HCT116 (cell line): ENCODE data around the gene PRR4. TPM values are rescaled to one million over a fixed set of nuclear protein-coding genes. Genes with fewer than 3 reads are reported as not detected.

Experiments used
- ATAC-seq: fragments of 200-7000 bp; cut with Tn5 transposase; 2 replicates; pipeline ENCODE4 v1.9.1; 2020; ENCODE audit warnings: mild to moderate bottlenecking, moderate library complexity
- BruUV-seq: library from RNA; stranded (reverse); fragments of 400-500 nt; replicated peaks from 2 replicates; lab custom pipeline; 2021; lab: Mats Ljungman, UMichigan
- CTCF ChIA-PET: fragments of 300-600 bp; sonication (Branson Sonifier 250); formaldehyde crosslinking; loops from one replicate; lab custom pipeline; 2021; ENCODE audit warnings: antibody characterized with exemption; lab: Charles Lee
- POLR2A ChIA-PET: fragments of 300-600, 350-600 bp; sonication (Branson Sonifier 250); formaldehyde crosslinking; loops from one replicate; lab custom pipeline; 2021; ENCODE audit warnings: antibody characterized with exemption; lab: Charles Lee
- RAD21 ChIA-PET, 2 experiments: fragments of 300-600 bp; sonication (Branson Sonifier 250); formaldehyde crosslinking; loops; one replicate each; lab custom pipeline; 2023; ENCODE audit warnings: low total read pairs in 2 of 2; ENCODE audit not compliant: uncharacterized antibody in 2 of 2, unreplicated experiment in 2 of 2, low non-redundant PET in 1 of 2; lab: Charles Lee
- DNase-seq: peaks from one replicate; pipeline ENCODE4 v3.0.0-alpha.2; 2010; ENCODE audit warnings: low read depth, low spot score
- H2AFZ ChIP-seq: fragments of 200-600 bp; shearing (Covaris generic), sonication (generic); 2 replicates; pipeline ENCODE4 v1.6.1; 2017; ENCODE audit warnings: low read depth, mixed run types, mixed read lengths, antibody characterized with exemption, low read length; ENCODE audit not compliant: poor library complexity, severe bottlenecking
- H3K27ac ChIP-seq: 2 replicates; pipeline ENCODE4 v1.5.1; 2012; ENCODE audit warnings: low read depth, low read length
- H3K27me3 ChIP-seq: fragments of 200-600 bp; sonication (generic); 2 replicates; pipeline ENCODE4 v1.6.1; 2016; ENCODE audit warnings: mixed run types, low read length, mixed read lengths; ENCODE audit not compliant: insufficient read depth
- H3K36me3 ChIP-seq, 2 experiments: fragments of 200-500 bp in 1 of 2; fragments of 200-600 bp in 1 of 2; sonication (Bioruptor generic) in 1 of 2; sonication (generic) in 1 of 2; 2 replicates each; pipeline versions ENCODE4 v1.5.1 to v1.6.1; 2014 to 2016; ENCODE audit warnings: low read length in 2 of 2, inconsistent platforms in 1 of 2, mixed read lengths in 1 of 2, mixed run types in 1 of 2; ENCODE audit not compliant: insufficient read depth in 2 of 2, control insufficient read depth in 1 of 2
- H3K4me1 ChIP-seq, 2 experiments: fragments of 200-600 bp in 1 of 2; sonication (generic) in 1 of 2; 2 replicates each; pipeline versions ENCODE4 v1.5.1 to v1.6.1; 2012 to 2017; ENCODE audit warnings: low read length in 2 of 2, inconsistent platforms in 1 of 2, mild to moderate bottlenecking in 1 of 2, mixed read lengths in 1 of 2, mixed run types in 1 of 2, moderate library complexity in 1 of 2; ENCODE audit not compliant: insufficient read depth in 2 of 2, control insufficient read depth in 1 of 2
- H3K4me2 ChIP-seq: fragments of 200-600 bp; sonication (generic); 2 replicates; pipeline ENCODE4 v1.6.1; 2017; ENCODE audit warnings: mixed run types, low read length, mixed read lengths
- H3K4me3 ChIP-seq, 2 experiments: fragments of 200-600 bp in 1 of 2; sonication (generic) in 1 of 2; replicated peaks in 1 of 2; 2 replicates each; pipeline ENCODE4 v1.5.1; 2011 to 2016; ENCODE audit warnings: low read length in 2 of 2, control low read depth in 1 of 2, low read depth in 1 of 2, mild to moderate bottlenecking in 1 of 2, mixed read lengths in 1 of 2, mixed run types in 1 of 2
- H3K79me2 ChIP-seq: fragments of 200-600 bp; sonication (generic); 2 replicates; pipeline ENCODE4 v1.6.1; 2017; ENCODE audit warnings: mild to moderate bottlenecking, mixed run types, low read length, moderate library complexity, mixed read lengths; ENCODE audit not compliant: insufficient read depth
- H3K9ac ChIP-seq: fragments of 200-600 bp; sonication (generic); 2 replicates; pipeline ENCODE4 v1.6.1; 2016; ENCODE audit warnings: low read length, mixed read lengths
- H3K9me2 ChIP-seq: fragments of 200-600 bp; sonication (generic), shearing (Covaris generic); 2 replicates; pipeline ENCODE4 v1.6.1; 2017; ENCODE audit warnings: mixed run types, mild to moderate bottlenecking, moderate library complexity; ENCODE audit not compliant: insufficient read depth
- H3K9me3 ChIP-seq, 2 experiments: fragments of 200-500 bp in 1 of 2; fragments of 200-600 bp in 1 of 2; sonication (Bioruptor generic) in 1 of 2; sonication (generic) in 1 of 2; 2 replicates each; pipeline ENCODE4 v1.6.1; 2014 to 2017; ENCODE audit warnings: low read length in 2 of 2, mixed read lengths in 2 of 2, inconsistent platforms in 1 of 2, low read depth in 1 of 2, mild to moderate bottlenecking in 1 of 2, mixed run types in 1 of 2, moderate library complexity in 1 of 2; ENCODE audit not compliant: control insufficient read depth in 1 of 2, insufficient read depth in 1 of 2
- H4K20me1 ChIP-seq: fragments of 200-600 bp; sonication (generic), shearing (Covaris generic); 2 replicates; pipeline ENCODE4 v1.6.1; 2017; ENCODE audit warnings: mixed run types, mild to moderate bottlenecking, moderate library complexity; ENCODE audit not compliant: insufficient read depth
- ATF3 ChIP-seq: IDR thresholded peaks from 2 replicates; pipeline ENCODE4 v1.6.1; 2012
- CEBPB ChIP-seq: IDR thresholded peaks from 2 replicates; pipeline ENCODE4 v1.6.1; 2012; ENCODE audit warnings: low read depth
- EZH2 ChIP-seq: fragments of 200-600 bp; sonication (generic); IDR thresholded peaks from 2 replicates; pipeline ENCODE4 v1.6.1; 2017; ENCODE audit warnings: antibody characterized with exemption, mixed run types
- EZH2phosphoT487 ChIP-seq: fragments of 200-600 bp; IDR thresholded peaks from 2 replicates; pipeline ENCODE4 v1.6.1; 2018; ENCODE audit warnings: antibody characterized with exemption, borderline replicate concordance
- JUND ChIP-seq: IDR thresholded peaks from 2 replicates; pipeline ENCODE4 v1.6.1; 2012
- POLR2A ChIP-seq: IDR thresholded peaks from 2 replicates; pipeline ENCODE4 v1.7.0; 2011; ENCODE audit warnings: borderline replicate concordance; ENCODE audit not compliant: insufficient read depth, insufficient read length; ENCODE audit errors: extremely low read depth
- POLR2AphosphoS5 ChIP-seq: IDR thresholded peaks from 2 replicates; pipeline ENCODE4 v1.6.1; 2011; ENCODE audit warnings: mild to moderate bottlenecking, low read depth, low read length, moderate library complexity
- RAD21 ChIP-seq: IDR thresholded peaks from 2 replicates; pipeline ENCODE4 v1.6.1; 2012; ENCODE audit warnings: low read depth, mild to moderate bottlenecking
- REST ChIP-seq: IDR thresholded peaks from 2 replicates; pipeline ENCODE4 v1.6.1; 2012; ENCODE audit warnings: low read depth
- SIN3A ChIP-seq: IDR thresholded peaks from 2 replicates; pipeline ENCODE4 v1.6.1; 2012; ENCODE audit warnings: low read depth
- SP1 ChIP-seq: IDR thresholded peaks from 2 replicates; pipeline ENCODE4 v1.6.1; 2012; ENCODE audit warnings: low read depth
- SRF ChIP-seq: IDR thresholded peaks from 2 replicates; pipeline ENCODE4 v1.6.1; 2012; ENCODE audit warnings: low read depth
- ZBTB33 ChIP-seq: IDR thresholded peaks from 2 replicates; pipeline ENCODE4 v1.6.1; 2011; ENCODE audit warnings: mild to moderate bottlenecking, low read length, moderate library complexity; ENCODE audit not compliant: insufficient replicate concordance; ENCODE audit errors: extremely low read depth
- ZFX ChIP-seq: fragments of 450-650 bp; IDR thresholded peaks from 2 replicates; pipeline ENCODE4 v1.6.1; 2017
- ZNF274 ChIP-seq: fragments of 200-500 bp; sonication (Bioruptor generic); IDR thresholded peaks from 2 replicates; pipeline ENCODE4 v1.6.1; 2014; ENCODE audit warnings: mild to moderate bottlenecking, low read depth, low read length, inconsistent platforms
- intact Hi-C: fragments of 100-400 bp; cut with micrococcal nuclease; formaldehyde crosslinking; loops from 2 replicates; pipeline ENCODE4 v1.10.0; 2022
- total RNA-seq: library from RNA; stranded (reverse); gene quantifications from one replicate; pipeline ENCODE4 v1.2.1, GENCODE V29; 2021; ENCODE audit not compliant: unreplicated experiment
- TF ChIP-seq, protein P1 (sequence below): IDR thresholded peaks from 2 replicates; pipeline ENCODE4 v1.6.1; 2012

Gene PRR4
- total RNA-seq, 1 experiment from 2014 or later, result 2.2 TPM

GRCh38 chr12:10863512-10864218 is 14.4 kb upstream of the PRR4 start:
- H3K4me2 ChIP-seq, result no peak overlapping the region
- DNase-seq (no peak), ATAC-seq (no peak)
- no peak overlapping the region for H3K4me3 ChIP-seq
- no peaks in the 10 kb centered on the region for H4K20me1 ChIP-seq
- no peak for TF ChIP-seq REST
- TF ChIP-seq JUND, result no peak
- TF ChIP-seq POLR2AphosphoS5, result no peak
- no peak for TF ChIP-seq CEBPB
- TF ChIP-seq SIN3A, result no peak
- no peak for TF ChIP-seq ZBTB33
- TF ChIP-seq POLR2A, result no peak
- TF ChIP-seq RAD21, result no peak
- TF ChIP-seq ZFX, result no peak
- TF ChIP-seq SRF, result no peak
- TF ChIP-seq, protein P1, sequence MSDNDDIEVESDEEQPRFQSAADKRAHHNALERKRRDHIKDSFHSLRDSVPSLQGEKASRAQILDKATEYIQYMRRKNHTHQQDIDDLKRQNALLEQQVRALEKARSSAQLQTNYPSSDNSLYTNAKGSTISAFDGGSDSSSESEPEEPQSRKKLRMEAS, result no peak
- TF ChIP-seq ZNF274, result no peak
- no peak for TF ChIP-seq EZH2
- TF ChIP-seq EZH2phosphoT487, result no peak
- no peak for TF ChIP-seq SP1
- TF ChIP-seq ATF3, result no peak
- intact Hi-C loops, result loop anchor here (10.0 kb wide), 1 partner anchor 621 kb away; no protein-coding TSS in a partner anchor
- H3K9me2 ChIP-seq, result no peaks in the 10 kb centered on the region
- ChIA-PET POLR2A (no interaction called here), CTCF (no interaction called here), RAD21 (no interaction called here)
- H3K27me3 ChIP-seq, result no peaks in the 10 kb centered on the region
- no TSS peak for BruUV-seq
- H3K36me3 ChIP-seq, result no peaks in the 10 kb centered on the region
- H3K4me1 ChIP-seq, result no peaks in the 10 kb centered on the region
- peaks cover 7% of the 10 kb centered on the region for H3K79me2 ChIP-seq
- no peak overlapping the region for H3K9ac ChIP-seq
- H2AFZ ChIP-seq, result no peak overlapping the region
- no peak overlapping the region for H3K27ac ChIP-seq
- H3K9me3 ChIP-seq, result no peaks in the 10 kb centered on the region
